K562 (cell line): ENCODE measurements around the gene FHIT. TPM values are rescaled to one million over a fixed set of nuclear protein-coding genes. Genes with fewer than 3 reads are reported as not detected.

Experiments
- ATAC-seq: fragments of 200-7000 bp; cut with Tn5 transposase; 3 replicates; pipeline ENCODE4 v1.9.1; 2020; ENCODE audit warnings: moderate library complexity
- BruUV-seq: library from RNA; stranded (reverse); fragments of 400-500 nt; replicated peaks from 2 replicates; lab custom pipeline; 2021; lab: Mats Ljungman, UMichigan
- CTCF ChIA-PET: fragments of 300-600 bp; formaldehyde crosslinking; extraction: SDS; loops from one replicate; lab custom pipeline; 2021; ENCODE audit warnings: low intra/inter-chr PET ratio; lab: Yijun Ruan, JAX
- POLR2A ChIA-PET: fragments of 300-600, 350-650 bp; sonication (Branson Sonifier 250); formaldehyde crosslinking; extraction: SDS; loops from one replicate; lab custom pipeline; 2021; ENCODE audit warnings: antibody characterized with exemption, inconsistent platforms; lab: Yijun Ruan, JAX
- DNase-seq, 4 experiments: peaks; one replicate each; pipeline versions ENCODE4 v3.0.0 to v3.0.0-alpha.2; 2011 to 2018; ENCODE audit warnings: low spot score in 3 of 4, mixed read lengths in 3 of 4; ENCODE audit errors: extremely low read depth in 1 of 4
- FAIRE-seq: peaks from 2 replicates; lab custom pipeline; 2011; peaks lifted over from hg19 to GRCh38; lab: Jason Lieb, UNC
- H2AFZ ChIP-seq: 2 replicates; pipeline ENCODE4 v1.6.0; 2011; ENCODE audit warnings: low read depth, low read length, control low read depth, inconsistent platforms
- H3K27ac ChIP-seq: fragments of 200-600 bp; 3 replicates; pipeline ENCODE4 v1.8.0; 2011; ENCODE audit warnings: low read depth, mild to moderate bottlenecking, control low read depth, inconsistent platforms, low read length, moderate library complexity, mixed read lengths; ENCODE audit errors: extremely low read depth
- H3K27me3 ChIP-seq, 2 experiments: fragments of 300-600 bp in 1 of 2; 2 replicates in 1 of 2; 3 replicates in 1 of 2; pipeline versions ENCODE4 v1.6.0 to v1.8.0; 2011; ENCODE audit warnings: inconsistent platforms in 2 of 2, low read length in 2 of 2, mild to moderate bottlenecking in 1 of 2, mixed read lengths in 1 of 2, moderate library complexity in 1 of 2; ENCODE audit not compliant: control insufficient read depth in 2 of 2, insufficient read depth in 2 of 2
- H3K36me3 ChIP-seq: fragments of 300-600 bp; 3 replicates; pipeline ENCODE4 v1.8.0; 2011; ENCODE audit warnings: mild to moderate bottlenecking, low read length, inconsistent platforms; ENCODE audit not compliant: control insufficient read depth, insufficient read depth
- H3K4me1 ChIP-seq, 2 experiments: fragments of 200-600 bp in 1 of 2; replicated peaks in 1 of 2; 2 replicates in 1 of 2; 3 replicates in 1 of 2; pipeline versions ENCODE4 v1.5.1 to v1.8.0; 2011; ENCODE audit warnings: inconsistent platforms in 2 of 2, low read length in 2 of 2, mild to moderate bottlenecking in 1 of 2, mixed read lengths in 1 of 2, moderate library complexity in 1 of 2; ENCODE audit not compliant: control insufficient read depth in 2 of 2, insufficient read depth in 2 of 2
- H3K4me2 ChIP-seq: 2 replicates; pipeline ENCODE4 v1.6.1; 2011; ENCODE audit warnings: low read length, control low read depth, inconsistent platforms, mixed read lengths; ENCODE audit not compliant: insufficient read depth
- H3K4me3 ChIP-seq: fragments of 200-600 bp; sonication (generic), shearing (Covaris generic); 2 replicates; pipeline ENCODE4 v1.5.1; 2016; ENCODE audit warnings: control low read depth, inconsistent platforms
- H3K79me2 ChIP-seq: fragments of 200-600 bp; 3 replicates; pipeline ENCODE4 v1.8.0; 2011; ENCODE audit warnings: low read length, inconsistent platforms; ENCODE audit not compliant: control insufficient read depth, insufficient read depth
- H3K9ac ChIP-seq, 2 experiments: 2 replicates each; pipeline versions ENCODE4 v1.6.0 to v1.6.1; 2011; ENCODE audit warnings: low read depth in 2 of 2, low read length in 2 of 2, control low read depth in 1 of 2, inconsistent platforms in 1 of 2, mild to moderate bottlenecking in 1 of 2, mixed read lengths in 1 of 2; ENCODE audit not compliant: insufficient read depth in 1 of 2
- H3K9me1 ChIP-seq: one replicate; pipeline ENCODE4 v1.6.0; 2011; ENCODE audit warnings: inconsistent platforms, mild to moderate bottlenecking, low read length, moderate library complexity; ENCODE audit not compliant: control insufficient read depth, insufficient read depth
- H3K9me3 ChIP-seq: replicated peaks from 2 replicates; pipeline ENCODE4 v1.5.1; 2011; ENCODE audit warnings: low read depth, low read length, inconsistent platforms; ENCODE audit not compliant: control insufficient read depth, insufficient read depth
- H4K20me1 ChIP-seq: replicated peaks from 2 replicates; pipeline ENCODE4 v1.6.1; 2011; ENCODE audit warnings: low read length, inconsistent platforms, mixed read lengths; ENCODE audit not compliant: control insufficient read depth, insufficient read depth
- DEAF1 ChIP-seq: fragments of 450-650 bp; formaldehyde crosslinking; IDR thresholded peaks from 2 replicates; pipeline ENCODE4 v1.4.0; 2020; ENCODE audit warnings: mild to moderate bottlenecking, moderate library complexity
- E2F4 ChIP-seq: sonication (generic); formaldehyde crosslinking; IDR thresholded peaks from 2 replicates; pipeline ENCODE4 v1.8.0; 2022; ENCODE audit warnings: mild to moderate bottlenecking, low read depth, missing genetic modification reagents
- EZH2 ChIP-seq: IDR thresholded peaks from 2 replicates; pipeline ENCODE4 v1.6.1; 2012; ENCODE audit warnings: low read depth, mild to moderate bottlenecking, inconsistent platforms, low read length, borderline replicate concordance
- HBP1 ChIP-seq: fragments of 450-650 bp; formaldehyde crosslinking; IDR thresholded peaks from 2 replicates; pipeline ENCODE4 v1.4.0; 2022; ENCODE audit warnings: missing genetic modification characterization
- PML ChIP-seq: IDR thresholded peaks from 2 replicates; pipeline ENCODE4 v1.6.1; 2012; ENCODE audit warnings: low read length, inconsistent platforms
- PRDM10 ChIP-seq: fragments of 450-650 bp; IDR thresholded peaks from 2 replicates; pipeline ENCODE4 v1.6.1; 2018; ENCODE audit not compliant: partially characterized antibody
- RBM34 ChIP-seq: fragments of 200-400 bp; formaldehyde crosslinking; IDR thresholded peaks from 2 replicates; pipeline ENCODE4 v1.6.1; 2018; ENCODE audit warnings: low read length, borderline replicate concordance; ENCODE audit not compliant: insufficient read depth
- TBP ChIP-seq: optimal IDR thresholded peaks from 2 replicates; pipeline ENCODE3; 2011; ENCODE audit warnings: low read depth, low read length, improper control_type of control experiment
- ZMIZ1 ChIP-seq, 2 experiments: fragments of 150-350 bp in 1 of 2; IDR thresholded peaks; 2 replicates each; pipeline ENCODE4 v1.6.1; 2012 to 2016; ENCODE audit warnings: low read depth in 2 of 2, low read length in 2 of 2, mild to moderate bottlenecking in 1 of 2, moderate library complexity in 1 of 2
- ZNF212 ChIP-seq: fragments of 450-650 bp; formaldehyde crosslinking; IDR thresholded peaks from 2 replicates; pipeline ENCODE4 v1.4.0; 2020; ENCODE audit warnings: mild to moderate bottlenecking
- WGBS: fragments of 100-300 bp; shearing (Covaris generic); methylation state at CpG from one replicate; pipeline ENCODE4 v1.1.6; 2016; ENCODE audit warnings: low coverage, mixed read lengths; ENCODE audit not compliant: insufficient coverage; ENCODE audit errors: missing lambda C conversion rate; 5-methylcytosine and 5-hydroxymethylcytosine counted together
- in situ Hi-C: fragments of 300-500 bp; cut with MboI; formaldehyde crosslinking; loops from 4 replicates; pipeline ENCODE4 v1.15.0; 2018; ENCODE audit warnings: inconsistent platforms, mixed read lengths
- intact Hi-C: fragments of 100-400 bp; cut with micrococcal nuclease; formaldehyde crosslinking; loops from 2 replicates; pipeline ENCODE4 v1.14.2; 2022
- polyA plus RNA-seq, 8 experiments: library from polyadenylated mRNA; depleted of rRNA in 4 of 8; stranded (reverse) in 5 of 8; unstranded in 3 of 8; fragments of >200 nt; fragmentation: Nextera tagmentation in 2 of 8; fragmentation: Illumina TruSeq in 1 of 8; extraction: Ambion mirVana in 2 of 8; extraction: Trizol in 1 of 8; gene quantifications; 2 replicates each; pipeline versions ENCODE4 v1.2.1 to v1.2.3, GENCODE V29; 2011 to 2014; ENCODE audit warnings: inconsistent platforms in 1 of 8, missing spikeins in 1 of 8
- total RNA-seq, 7 experiments: library from RNA; depleted of rRNA in 6 of 7; stranded (reverse); fragments of >200 nt in 6 of 7; fragmentation: Illumina TruSeq in 2 of 7; extraction: Trizol in 2 of 7; gene quantifications; 2 replicates each; pipeline versions ENCODE4 v1.2.1 to v1.2.3, GENCODE V29; 2011 to 2021; ENCODE audit warnings: low replicate concordance in 1 of 7

The FHIT gene
- total and polyA plus RNA-seq, 9 of the 15 experiments (the other 6 are each of a cell fraction or from before 2014, with no cell fraction given): 1.7 to 9.1 (median 4.3) TPM

- BruUV-seq: no TSS peak
- no peaks in the 10 kb centered on the region for H4K20me1 ChIP-seq
- H3K4me1 ChIP-seq: no peaks in the 10 kb centered on the region
- no peaks in the 10 kb centered on the region for H3K27me3 ChIP-seq
- in situ Hi-C loops (no loop called here), intact Hi-C loops (no loop called here)
- 0% methylated on average over 1 of the region's 1 CpG for WGBS
- no peaks in the 10 kb centered on the region for H3K9me3 ChIP-seq
- no peak overlapping the region for H3K27ac ChIP-seq
- ChIA-PET POLR2A (no interaction called here), CTCF (no interaction called here)
- FAIRE-seq (no peak), ATAC-seq (no peak), DNase-seq (no peak)
- H3K9me1 ChIP-seq: no peaks in the 10 kb centered on the region
- H3K9ac ChIP-seq: no peak overlapping the region
- H3K36me3 ChIP-seq: no peaks in the 10 kb centered on the region
- H2AFZ ChIP-seq: no peak overlapping the region
- no peak overlapping the region for H3K4me3 ChIP-seq
- H3K4me2 ChIP-seq: no peak overlapping the region
- H3K79me2 ChIP-seq: no peaks in the 10 kb centered on the region
- TF ChIP-seq EZH2 (no peak), ZNF212 (CRISPR knock-in tag) (no peak), ZMIZ1 (IDR thresholded peaks at IDR 0.05; ENCODE audit: low read depth in 2 of 2, low read length in 2 of 2) (no peak), PML (no peak), PRDM10 (no peak), DEAF1 (CRISPR knock-in tag) (no peak), RBM34 (no peak), TBP (no peak), E2F4 (no peak), HBP1 (CRISPR knock-in tag) (no peak)
Observed at GRCh38 chr3:59946401-59946800, 1304.9 kb downstream of the FHIT start.
